RWPE1 (cell line): ENCODE data around the gene UNC5C.

Experiments
- CTCF ChIA-PET: fragments of 350-600 bp; sonication (Branson Sonifier 250); formaldehyde crosslinking; extraction: SDS; loops from one replicate; lab custom pipeline; 2021; lab: Yijun Ruan, JAX
- POLR2A ChIA-PET: fragments of 400-600 bp; formaldehyde crosslinking; extraction: SDS; loops from one replicate; lab custom pipeline; 2020; ENCODE audit warnings: antibody characterized with exemption; ENCODE audit not compliant: low non-redundant PET; lab: Yijun Ruan, JAX
- DNase-seq: peaks from one replicate; pipeline ENCODE4 v3.0.0; 2012; ENCODE audit warnings: low spot score
- H3K27ac ChIP-seq: fragments of 450-650 bp; 2 replicates; pipeline ENCODE4 v1.5.1; 2017
- TF ChIP-seq, protein P1 (sequence below): fragments of 450-650 bp; conservative IDR thresholded peaks from 2 replicates; pipeline ENCODE4 v1.5.1; 2017; ENCODE audit warnings: low read depth, mild to moderate bottlenecking

The UNC5C gene

DNA sequence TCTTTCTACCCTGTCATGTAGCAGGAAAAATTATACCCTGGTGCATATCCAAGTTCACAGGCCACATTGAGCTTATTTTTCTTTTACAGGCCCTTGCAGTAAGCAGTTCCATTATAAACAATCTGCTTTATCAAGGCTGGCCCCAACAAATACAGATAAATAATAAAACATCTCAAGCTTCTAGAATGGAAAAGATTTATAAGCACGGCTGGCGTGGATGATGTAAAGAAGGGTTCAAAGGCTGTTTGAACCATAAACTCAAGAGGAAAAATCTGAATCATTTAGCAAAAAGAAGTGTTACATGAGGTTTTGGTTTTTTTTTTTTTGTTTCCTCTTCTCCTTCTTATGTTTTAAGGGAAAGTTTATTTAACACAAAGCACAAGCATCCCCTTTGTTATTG is 109.7 kb downstream of the UNC5C start:
- no peak overlapping the region for H3K27ac ChIP-seq
- DNase-seq: no peak
- POLR2A ChIA-PET: no interaction called here
- CTCF ChIA-PET: interaction anchor here (0.6 kb wide), 1 partner anchor 1279 kb away, joined by 3 read pairs; no protein-coding TSS in a partner anchor
- TF ChIP-seq, protein P1, sequence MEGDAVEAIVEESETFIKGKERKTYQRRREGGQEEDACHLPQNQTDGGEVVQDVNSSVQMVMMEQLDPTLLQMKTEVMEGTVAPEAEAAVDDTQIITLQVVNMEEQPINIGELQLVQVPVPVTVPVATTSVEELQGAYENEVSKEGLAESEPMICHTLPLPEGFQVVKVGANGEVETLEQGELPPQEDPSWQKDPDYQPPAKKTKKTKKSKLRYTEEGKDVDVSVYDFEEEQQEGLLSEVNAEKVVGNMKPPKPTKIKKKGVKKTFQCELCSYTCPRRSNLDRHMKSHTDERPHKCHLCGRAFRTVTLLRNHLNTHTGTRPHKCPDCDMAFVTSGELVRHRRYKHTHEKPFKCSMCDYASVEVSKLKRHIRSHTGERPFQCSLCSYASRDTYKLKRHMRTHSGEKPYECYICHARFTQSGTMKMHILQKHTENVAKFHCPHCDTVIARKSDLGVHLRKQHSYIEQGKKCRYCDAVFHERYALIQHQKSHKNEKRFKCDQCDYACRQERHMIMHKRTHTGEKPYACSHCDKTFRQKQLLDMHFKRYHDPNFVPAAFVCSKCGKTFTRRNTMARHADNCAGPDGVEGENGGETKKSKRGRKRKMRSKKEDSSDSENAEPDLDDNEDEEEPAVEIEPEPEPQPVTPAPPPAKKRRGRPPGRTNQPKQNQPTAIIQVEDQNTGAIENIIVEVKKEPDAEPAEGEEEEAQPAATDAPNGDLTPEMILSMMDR: no peak

DNA sequence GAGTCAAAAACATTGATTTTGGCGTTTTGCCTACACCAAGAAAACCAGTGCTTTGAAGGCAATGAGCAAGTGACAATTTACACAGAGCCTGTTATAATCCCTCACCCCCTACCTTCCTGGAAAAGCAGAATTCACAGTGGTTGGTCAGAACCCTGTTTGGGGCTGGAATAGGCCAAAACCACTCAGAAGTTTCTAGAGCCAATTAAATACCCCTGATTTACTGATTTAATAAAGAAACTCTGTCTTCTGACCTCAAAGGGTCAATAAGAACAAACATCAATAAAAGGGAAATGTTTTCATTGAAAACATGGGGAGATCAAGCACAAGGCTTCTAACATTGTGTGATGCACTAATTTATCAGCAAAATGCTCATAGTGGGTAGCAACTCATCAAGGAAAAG is 116.3 kb downstream of the UNC5C start:
- no peak for DNase-seq
- TF ChIP-seq, protein P1: no peak
- no peak overlapping the region for H3K27ac ChIP-seq
- ChIA-PET POLR2A (no interaction called here), CTCF (no interaction called here)

DNA sequence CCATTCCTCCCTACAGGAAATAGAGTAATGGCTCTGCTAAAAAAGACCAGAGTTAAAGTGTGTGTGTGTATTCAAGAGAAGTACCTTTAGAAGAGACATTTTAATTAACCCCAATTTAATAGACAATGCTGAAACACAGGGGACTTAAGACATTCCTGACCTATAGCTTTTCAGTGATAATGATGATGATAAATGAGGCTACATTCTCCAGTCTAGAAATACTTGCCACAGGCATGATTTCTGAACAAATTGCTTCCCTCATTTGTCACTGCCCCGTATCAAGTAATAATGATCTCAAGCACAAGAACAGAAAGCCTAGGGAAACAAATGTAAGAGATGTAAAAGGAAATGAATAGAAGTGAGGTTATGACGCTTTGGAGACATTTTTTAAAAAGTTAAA is 117.1 kb downstream of the UNC5C start:
- TF ChIP-seq, protein P1: no peak
- CTCF ChIA-PET: no interaction called here
- POLR2A ChIA-PET: no interaction called here
- DNase-seq: no peak
- H3K27ac ChIP-seq: no peak overlapping the region

DNA sequence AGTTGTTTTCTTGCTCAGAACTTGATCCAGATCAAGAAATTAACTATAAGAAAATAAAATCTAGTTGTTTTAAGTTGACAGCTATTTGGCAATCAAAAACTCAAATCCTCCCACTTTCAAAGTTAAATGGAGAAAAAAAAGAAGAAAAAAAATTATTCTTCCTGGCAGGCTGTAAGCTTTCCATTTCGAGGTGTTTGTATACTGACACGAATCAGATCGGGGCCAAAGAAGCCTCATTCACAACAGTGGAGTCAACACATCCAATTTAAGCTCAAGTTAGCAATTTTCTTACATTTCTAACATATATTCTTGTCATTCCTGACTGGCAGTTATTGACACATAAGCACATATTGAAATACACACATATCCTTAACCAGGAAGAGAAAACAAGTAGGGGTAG is 119.4 kb downstream of the UNC5C start:
- POLR2A ChIA-PET: no interaction called here
- H3K27ac ChIP-seq: no peak overlapping the region
- TF ChIP-seq, protein P1: no peak
- CTCF ChIA-PET: interaction anchor here (0.7 kb wide), 1 partner anchor 1009 kb away, joined by 6 read pairs; no protein-coding TSS in a partner anchor
- no peak for DNase-seq

DNA sequence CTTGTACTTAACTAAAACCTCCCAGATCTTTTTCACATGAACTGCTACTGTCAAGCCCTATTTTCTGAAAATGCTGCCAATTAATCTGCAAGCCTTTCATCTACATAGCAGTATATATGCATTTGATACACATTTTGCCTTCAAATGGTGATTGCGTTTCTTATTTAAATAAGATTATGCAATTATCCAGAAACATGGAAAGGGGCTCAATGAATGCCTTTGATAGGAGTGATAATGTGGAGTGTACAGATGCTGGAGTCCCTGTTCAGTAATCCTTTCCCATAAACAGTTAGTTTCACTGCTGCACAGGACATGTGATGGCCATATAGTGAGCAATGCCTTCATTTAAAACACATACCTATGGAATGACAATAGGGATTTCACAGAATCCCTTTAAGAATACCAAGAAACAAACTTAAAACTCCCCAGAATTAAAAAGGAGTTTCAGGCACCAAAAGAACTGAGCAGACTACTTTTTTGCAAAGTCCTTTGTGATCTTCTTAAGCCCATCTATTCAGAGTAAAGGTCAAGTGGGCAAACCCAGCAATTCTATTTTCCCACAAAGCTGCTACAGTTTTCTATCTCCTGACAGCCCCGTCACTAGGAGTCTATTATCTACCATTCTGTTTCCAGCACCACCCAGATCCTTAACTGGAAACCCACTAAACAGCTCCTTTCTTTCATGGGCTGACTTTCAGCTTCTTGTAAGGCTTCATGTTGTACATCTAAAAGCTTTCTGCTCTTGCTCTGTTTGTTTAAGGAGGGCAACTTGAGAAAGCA is 120.3 kb downstream of the UNC5C start:
- POLR2A ChIA-PET: no interaction called here
- no peak overlapping the region for H3K27ac ChIP-seq
- CTCF ChIA-PET: no interaction called here
- DNase-seq: no peak
- TF ChIP-seq, protein P1: no peak

DNA sequence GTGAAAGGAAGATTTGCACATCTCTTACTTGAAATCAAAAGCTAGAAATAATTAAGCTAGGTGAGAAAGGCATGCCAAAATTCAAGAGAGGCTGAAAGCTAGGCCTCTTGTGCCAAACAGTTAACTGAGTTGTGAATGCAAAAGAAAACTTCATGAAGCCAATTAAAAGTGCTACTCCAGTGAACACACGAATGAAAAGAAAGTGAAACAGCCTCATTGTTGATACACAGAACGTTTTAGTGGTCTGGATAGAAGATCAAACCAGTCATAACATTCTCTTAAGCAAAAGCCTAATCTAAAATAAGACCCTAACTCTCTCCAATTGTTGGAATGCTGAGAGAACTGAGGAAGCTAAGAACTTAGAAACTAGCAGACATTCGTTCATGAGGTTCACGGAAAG is 122.3 kb downstream of the UNC5C start:
- H3K27ac ChIP-seq: no peak overlapping the region
- TF ChIP-seq, protein P1: no peak
- ChIA-PET CTCF (no interaction called here), POLR2A (no interaction called here)
- no peak for DNase-seq
